ENCODE measurements around the gene CPED1.

GRCh38 chr7:121103579-121103978, 115.1 kb downstream of the CPED1 start:
- TF ChIP-seq CTCF (IDR thresholded peaks at IDR 0.05) (no peak), POLR2A (IDR thresholded peaks at IDR 0.05) (no peak)

Measured in testis (tissue), 2 donors.